ENCODE measurements around the gene E2F2.
"Not testable (repeated sequence)": the region's sequence is repeated elsewhere in the genome, so short reads cannot be mapped to it uniquely, and the experiment has no call there.

Gene E2F2

DNA sequence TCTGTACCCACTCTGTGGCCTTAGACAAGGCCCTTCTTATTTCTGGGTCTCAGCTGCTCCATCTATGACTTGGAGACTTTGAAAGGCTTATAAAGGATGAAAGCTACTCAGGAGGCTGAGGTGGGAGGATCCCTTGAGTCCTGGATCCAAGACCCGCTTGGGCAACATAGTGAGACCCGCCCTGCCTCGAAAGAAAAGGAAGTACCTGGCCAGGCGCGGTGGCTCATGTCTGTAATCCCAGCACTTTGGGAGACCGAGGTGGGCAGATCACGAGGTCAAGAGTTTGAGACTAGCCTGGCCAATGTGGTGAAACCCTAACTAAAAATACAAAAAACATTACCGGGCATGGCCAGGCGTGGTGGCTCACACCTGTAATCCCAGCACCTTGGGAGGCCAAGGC is 14.8 kb upstream of the E2F2 start:
- DNase-seq = no peak

DNA sequence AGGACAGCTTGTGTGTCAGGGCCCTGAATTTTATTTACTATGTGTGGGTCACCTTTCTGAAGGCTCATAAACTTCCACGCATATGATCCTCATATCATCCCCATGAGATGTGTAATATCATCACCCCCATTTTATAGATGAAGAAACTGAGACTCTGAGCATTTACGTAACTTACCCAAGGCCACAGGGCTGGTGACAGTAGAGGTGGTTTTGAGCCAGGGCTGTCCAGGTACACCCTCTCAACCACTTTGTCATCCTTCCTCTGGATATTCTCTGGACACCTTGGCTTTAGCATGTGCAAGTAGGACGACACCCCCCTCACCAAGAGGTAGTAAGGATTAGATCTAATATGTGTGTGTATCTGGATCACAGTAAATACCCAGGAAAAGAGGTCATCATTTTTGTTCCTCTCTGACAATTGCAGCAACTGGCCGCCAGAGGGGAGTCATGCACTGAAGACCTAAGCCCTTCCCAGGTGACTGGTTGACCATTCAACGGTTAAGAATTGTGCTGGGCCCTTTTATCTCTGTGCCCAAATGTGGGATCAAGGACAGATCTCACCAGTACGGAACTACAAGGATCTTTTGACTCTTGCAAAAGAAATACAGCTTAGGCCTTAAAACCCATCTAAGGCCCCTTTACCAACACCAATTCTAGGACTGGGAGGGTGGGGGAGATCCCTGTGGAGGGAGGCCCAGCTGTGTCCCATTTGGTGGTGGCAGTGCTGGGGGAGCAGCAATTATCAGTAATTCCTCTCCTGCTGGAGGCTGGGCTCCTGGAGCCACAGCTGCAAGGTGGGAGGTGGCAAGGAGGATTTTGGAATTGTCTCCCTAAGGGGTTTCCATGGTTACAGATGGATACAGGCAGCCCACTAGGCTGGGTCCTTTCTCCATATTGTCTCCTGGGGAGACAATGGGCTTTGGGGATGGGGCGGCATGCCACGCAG is 13.7 kb upstream of the E2F2 start:
- DNase-seq = peak; percentile 54

DNA sequence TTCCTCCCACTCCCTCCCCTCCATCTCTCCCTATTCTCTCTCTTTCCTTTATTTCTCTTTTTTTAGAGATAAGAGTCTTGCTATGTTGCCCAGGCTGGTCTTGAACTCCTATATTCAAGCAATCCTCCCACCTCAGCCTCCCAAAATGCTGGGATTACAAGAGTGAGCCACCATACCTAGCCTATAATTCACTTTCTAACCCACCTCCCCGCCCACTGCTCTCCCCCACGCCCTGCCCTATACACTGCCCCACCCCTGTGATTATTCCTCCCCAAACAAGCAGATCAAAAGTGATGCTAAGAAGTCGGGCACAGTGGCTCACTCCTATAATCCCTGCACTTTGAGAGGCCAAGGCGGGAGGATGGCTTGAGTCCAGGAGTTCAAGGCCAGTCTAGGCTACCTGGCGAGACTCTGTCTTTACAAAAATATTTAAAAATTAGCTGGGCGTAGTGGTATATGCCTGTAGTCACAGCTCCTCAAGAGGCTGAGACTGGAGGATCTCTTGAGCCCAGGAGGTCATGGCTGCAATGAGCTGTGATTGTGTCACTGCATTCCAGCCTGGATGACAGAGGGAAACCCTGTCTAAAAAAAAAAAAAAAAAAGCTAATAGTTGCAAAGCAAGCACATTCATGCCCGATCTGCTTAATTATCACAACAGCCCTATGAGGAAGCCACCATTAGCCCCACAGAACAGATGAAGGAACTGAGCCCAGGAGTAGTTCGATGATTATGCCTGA is 12.8 kb upstream of the E2F2 start:
- no peak for DNase-seq

DNA sequence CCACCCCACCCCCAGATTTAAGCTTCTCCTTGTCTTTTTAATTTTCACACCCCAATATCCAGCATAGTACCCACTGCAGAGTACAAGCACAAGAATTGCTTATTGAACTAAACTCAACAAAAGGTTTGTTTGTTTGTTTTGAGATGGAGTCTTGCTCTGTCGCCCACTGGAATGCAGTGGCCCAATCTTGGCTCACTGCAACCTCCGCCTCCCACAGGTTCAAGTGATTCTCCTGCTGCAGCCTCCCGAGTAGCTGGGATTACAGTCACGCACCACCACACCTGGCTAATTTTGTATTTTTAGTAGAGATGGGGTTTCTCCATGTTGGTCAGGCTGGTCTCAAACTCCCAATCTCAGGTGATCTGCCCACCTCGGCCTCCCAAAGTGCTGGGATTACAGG is 11.9 kb upstream of the E2F2 start:
- DNase-seq = not testable (repeated sequence)

DNA sequence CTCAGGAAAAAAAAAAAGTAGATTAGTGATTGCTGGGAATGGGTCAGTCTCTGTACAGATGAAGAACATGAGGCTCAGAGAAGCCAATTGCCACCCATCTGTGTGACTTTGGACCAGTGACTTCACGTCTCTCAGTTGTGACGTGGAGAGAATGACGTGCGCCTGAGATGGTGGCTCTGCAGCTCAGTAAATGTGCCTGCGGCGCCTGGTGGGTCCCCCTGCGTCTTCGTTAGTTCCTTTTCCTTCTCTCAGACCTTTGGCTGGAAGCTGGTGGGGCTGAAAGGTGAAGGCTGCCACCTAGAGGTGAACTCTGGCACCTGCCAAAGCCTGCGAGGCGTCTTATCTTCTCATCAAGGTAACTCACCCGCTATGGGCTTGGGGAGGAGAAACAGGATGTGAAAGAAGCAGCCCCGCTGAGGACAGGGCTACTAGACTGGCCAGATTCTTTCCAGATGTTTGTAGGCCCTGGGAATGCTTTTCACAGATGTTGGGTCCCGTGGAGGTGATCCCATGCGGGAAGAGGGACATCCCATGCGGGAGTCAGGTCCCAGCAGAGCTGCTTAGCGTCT is 8.7 kb upstream of the E2F2 start:
- peak; percentile 74 for DNase-seq

DNA sequence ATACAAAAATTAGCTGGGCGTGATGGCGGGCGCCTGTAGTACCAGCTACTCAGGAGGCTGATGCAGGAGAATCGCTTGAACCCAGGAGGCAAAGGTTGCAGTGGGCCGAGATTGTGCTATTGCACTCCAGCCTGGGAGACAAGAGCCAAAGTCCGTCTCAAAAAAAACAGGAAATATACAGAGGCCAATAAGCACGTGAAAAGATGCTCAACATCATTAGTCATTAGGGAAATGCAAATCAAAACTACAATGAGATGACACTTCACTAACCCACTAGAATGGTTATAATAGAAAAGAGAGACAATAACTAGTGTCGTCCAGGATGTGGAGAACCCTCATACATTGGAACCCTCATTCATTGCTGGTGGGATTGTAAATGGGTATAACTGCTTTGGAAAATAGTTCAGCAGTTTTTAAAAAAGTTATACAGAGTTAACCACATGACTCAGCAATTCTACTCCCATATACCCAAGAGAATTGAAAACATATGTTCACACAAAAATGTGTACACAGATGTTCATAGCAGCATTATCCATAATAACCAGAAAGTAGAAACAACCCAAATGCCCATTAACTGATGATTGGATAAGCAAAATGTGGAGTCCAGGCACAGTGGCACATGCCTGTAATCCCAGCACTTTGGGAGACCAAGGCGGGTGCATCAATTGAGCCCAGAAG is 6.4 kb upstream of the E2F2 start:
- no peak for DNase-seq

DNA sequence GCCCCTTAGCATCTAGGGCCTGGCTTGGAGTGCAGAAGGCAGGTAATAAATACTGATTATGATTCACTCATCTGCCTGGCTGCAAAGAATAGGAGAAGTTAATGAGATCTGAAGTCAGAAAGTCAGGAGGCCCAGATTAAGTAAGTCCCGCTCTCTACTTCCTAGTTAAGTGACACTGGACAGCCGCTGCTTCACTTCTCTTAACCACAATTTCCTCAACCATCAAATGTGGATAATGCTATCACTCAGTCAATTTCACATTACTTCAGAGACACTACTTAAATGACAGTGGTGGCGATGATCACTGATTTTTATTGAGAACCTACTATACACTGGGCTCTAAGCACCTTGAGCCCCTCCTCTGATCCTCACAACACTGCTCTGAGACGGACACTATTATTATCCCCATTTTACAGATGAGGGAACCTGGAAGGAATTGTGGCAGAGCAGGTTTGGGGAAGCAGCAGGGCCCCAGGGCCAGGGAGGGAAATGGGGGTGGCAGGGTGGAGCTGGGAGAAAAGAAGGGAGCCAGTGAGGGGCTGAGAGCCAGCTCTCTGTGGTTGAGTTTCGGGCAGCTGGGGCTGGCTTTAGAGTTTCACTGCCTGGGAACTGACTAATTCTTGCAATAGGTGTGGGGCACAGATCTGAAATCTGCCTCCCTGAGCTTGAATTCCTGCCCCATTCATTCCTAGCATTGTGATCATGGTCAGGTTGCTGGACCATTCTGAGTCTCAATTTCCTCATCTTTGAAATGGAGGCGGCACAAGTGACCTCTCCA is 2.4 kb upstream of the E2F2 start:
- no peak for DNase-seq

DNA sequence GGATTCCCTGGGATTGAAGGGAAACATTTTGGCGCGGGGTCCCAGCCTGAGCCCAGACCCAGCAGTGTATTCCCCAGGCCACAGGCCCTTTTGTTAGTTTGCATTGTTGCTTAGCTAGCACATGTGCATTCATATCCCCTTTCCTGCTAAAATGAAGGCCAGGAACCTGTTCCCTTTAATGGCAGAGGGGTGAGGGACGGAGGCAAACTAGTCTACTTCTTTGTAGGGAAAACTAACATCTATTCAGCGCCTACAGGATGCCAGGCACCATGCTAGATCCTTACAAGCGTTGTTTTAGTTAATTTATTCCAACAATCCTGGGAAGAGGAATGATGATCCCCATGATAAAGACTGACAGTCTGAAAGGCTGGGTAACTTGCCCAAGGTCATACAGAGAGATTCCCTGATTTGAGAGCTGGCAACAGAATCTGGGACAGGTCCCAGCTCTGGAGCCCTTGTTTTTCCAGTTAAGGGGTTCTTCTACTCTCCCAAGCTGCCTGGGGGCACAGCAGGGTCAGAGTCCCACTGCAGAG is 595 bp upstream of the E2F2 start:
- DNase-seq = no peak

DNA sequence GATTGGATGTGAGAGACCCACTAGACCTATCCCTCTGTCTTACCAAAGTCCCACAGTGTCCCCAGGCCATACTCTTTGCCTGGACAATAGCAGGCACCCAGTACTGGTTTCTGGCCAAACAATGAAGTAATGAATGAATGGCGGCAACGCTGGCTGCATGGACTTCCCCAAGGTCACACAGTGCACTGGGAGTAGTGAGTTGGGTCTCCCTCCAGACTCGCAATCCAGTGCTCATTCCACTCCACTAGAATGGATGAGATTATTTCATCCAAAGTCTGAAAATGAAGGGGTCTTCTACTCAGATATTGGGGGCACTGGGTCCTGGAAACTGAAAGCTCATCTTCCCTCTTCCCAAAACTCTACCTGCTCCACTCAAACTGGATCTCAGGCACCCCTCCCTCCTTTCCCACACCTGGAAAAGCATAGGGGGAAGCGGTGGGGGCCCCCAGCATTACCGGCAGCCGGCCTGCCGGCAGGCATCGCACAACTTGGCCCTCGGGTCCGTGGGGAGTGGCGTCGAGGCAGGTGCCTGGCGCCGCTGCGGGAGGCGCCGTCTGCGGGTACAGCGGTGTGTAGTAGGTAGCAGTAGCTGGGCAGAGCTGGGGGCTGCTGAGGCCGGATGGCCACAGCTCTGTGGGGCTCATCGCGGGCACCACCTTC is 816 bp downstream of the E2F2 start:
- no peak for DNase-seq

DNA sequence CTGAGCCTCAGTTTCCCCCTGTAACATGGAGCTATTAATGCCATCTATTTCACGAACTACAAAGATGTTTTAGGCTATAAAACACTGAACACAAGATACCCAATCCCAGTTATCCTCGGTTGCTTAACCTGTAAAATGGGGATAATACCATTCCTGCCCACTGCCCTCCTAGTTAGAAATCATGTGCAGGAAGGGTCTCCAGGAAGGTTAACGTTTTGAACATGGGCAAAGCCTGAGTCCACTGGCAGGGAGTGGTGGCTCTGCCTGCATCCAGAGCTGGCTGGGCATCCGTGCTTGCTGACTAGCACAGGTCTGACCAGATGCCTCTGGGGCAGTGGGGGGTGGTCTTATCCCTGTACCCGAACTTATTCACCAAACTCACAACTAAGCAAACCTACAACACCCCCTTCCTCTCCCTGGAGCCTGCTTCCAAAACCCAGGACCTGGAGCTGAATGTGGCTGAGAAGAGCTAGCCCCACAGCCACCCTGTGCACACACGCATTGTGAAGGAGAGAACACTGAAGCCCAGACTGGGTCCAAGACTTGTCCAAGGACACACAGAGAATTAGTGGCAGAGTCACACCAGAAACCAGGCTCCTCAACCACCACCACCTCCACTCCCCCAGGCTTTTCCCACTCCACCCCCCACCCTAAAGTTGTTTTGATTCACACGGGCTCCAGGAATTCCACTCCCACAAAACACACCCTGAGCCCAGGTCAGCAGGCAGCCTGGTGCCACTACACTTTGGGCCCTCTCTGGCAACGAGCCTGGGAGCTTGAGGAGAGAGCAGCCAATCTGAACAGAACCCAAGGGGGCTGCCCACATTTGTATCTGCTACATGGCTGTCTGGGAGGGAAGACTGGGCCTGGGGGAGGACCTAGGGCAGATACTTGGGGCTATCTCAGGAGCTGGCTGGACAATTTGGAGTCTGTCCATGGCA is 1.6 kb downstream of the E2F2 start:
- no peak for DNase-seq

DNA sequence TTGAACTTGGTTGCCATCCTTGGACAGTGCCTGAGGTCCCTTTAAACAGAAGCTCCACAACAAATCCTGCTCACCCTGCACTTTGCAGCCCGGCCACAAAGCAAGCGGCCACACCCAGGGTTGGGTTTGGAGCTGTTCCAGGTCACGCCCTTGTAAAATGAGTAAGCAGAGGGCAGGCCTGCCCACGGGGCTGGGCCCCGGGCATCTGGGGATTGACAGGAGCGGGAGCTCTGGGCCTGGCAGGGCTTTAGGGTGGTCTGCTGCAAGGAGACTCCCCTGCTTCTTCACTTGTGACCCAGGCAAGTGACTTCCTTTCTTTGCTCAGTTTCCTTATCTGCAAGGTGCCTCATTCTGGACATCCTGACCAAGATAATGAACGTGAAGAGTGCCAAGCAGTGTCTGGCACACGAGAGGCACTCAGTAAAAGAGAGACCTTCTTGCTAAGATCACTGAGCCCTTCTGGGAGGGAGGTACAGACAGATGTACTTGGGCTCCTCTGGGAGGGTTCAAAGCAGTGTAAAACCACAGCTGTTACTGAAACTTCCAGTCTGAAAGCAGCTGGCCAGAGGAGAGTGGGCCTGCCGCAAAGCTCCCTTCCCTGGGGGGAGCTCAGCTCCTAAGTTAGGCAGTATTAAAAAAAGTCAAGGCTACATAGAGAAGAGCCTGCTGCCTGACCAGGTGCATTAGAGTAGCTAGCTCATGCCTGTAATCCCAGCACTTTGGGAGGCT is 2.6 kb downstream of the E2F2 start:
- DNase-seq = peak; percentile 73

DNA sequence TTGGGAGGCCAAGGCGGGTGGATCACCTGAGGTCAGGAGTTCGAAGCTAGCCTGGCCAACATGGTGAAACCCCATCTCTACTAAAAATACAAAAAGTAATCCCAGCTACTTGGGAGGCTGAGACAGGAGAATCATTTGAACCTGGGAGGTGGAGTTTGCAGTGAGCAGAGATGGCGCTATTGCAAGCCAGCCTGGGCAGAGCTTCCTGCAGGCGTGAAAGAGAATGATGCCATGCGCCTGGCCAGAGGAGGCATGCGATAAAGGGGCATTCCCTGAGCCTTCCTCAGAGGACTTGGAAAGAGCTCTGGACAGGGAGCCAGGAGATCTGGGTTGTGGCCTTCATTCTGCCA is 3.2 kb downstream of the E2F2 start:
- no peak for DNase-seq

DNA sequence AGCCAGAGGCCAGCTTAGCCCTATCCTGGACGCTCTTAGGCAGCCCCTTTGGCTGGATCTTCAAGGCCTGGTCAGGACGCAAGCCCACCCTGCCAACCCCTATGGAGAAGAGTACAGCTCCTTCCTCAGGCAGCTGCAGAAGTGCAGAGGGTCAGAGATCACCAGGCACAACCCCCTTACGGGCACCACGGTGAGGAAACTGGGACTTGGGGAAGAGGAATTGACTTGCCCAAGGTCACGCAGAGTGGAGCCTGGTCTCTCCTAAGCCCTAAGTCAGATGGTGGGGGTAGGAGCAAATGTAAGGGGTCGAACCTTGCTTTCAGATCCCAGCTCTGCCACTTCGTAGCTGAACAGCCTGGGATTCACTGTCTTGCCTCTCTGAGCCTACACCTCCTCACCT is 3.7 kb downstream of the E2F2 start:
- no peak for DNase-seq

DNA sequence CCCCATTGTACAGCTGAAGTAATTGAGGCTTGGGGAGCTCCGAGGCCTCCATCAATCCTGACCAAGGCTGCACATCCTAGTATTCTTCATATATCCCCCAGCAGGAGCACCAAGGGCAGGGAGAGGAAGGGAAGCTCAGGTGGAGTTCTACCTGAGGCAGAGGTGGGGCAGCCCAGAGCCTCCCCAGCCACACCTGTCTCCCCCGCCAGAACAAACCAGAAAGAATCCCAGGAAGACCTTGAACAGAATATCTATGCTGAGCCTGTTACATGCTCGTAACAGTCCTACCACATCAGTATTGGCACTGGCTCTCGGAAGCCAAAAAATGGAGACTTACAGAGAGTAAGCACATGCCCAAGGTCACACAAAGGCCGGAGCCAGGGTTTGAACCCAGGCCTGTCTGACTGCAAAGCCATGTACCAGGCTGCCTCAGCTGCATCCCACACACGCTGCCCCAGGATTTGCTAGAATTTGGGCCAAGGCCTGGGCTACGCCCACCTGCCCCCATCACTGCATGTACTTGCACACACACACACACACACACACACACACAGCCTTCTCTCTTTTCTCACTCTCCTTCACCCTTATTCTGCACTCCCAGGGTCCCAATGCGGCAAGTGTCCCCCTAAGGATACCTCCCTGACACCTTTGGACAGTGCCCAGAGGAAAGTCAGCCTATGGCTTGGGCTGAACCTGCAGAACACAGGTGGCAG is 4.5 kb downstream of the E2F2 start:
- DNase-seq = no peak

DNA sequence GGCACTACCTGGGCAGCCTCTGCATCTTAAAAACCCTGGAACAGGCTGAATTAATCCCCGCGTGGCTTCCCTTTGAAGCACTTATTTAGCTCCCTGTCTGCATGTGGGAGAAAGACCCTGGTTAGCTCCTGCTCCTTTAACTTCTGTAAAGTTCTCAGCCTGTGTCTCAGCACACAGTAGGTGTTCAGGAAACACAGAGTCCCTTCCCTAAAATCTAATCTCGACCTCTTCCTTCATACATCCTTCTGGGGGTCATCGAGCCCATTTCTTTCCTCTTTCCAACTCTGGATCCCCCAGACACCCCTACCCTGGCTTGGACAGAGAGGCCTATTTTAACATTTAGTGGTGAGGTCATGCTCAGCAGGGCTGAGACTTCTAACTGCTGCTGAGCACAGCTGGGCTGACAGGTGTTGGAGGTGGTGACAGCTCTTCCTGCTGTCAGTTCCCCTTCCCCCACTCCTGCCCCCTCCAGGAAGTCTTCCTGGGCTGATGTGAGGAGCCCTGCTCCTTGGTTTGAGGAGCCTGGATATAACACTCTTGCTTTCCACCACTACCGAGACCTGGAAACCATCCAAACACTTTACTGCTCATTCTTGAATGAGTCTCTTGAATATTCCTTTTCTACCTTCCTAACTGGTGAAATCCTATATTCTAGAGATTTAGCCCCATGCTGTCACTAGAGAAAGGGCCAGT is 5.3 kb downstream of the E2F2 start:
- peak; percentile 10 for DNase-seq

DNA sequence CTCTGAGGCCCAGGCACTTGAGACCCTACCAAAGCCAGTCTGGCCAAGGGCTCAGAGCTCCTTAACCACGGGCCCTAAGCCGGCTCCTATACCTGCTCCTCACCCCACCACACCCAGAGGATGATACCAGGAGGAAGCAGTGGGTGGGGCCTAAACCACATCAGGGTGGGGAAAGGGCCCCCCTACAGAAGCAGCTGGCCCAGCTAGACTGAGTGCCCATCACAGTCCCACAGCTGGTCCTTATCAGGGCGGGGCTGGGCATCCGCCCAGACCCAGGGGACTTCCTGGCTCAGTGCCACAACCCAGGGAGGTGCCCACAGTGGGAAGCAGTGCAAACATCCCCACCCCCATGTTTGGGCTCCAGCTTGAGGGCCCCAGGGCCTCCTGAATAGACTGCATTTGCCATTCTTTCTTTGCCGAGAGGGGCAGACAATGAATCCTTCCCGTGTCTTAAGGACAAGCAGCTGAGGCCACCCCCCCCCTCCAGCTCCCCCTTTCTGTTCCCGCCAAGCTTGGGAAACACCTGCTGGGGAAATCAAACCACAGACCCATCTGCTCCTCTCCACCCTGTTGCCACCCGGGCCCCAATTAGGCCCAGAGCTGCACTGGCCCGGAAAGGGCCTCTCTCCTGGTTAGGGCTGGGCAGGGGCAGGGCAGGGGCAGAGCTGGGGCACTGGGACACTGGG is 6.2 kb downstream of the E2F2 start:
- peak; percentile 73 for DNase-seq

DNA sequence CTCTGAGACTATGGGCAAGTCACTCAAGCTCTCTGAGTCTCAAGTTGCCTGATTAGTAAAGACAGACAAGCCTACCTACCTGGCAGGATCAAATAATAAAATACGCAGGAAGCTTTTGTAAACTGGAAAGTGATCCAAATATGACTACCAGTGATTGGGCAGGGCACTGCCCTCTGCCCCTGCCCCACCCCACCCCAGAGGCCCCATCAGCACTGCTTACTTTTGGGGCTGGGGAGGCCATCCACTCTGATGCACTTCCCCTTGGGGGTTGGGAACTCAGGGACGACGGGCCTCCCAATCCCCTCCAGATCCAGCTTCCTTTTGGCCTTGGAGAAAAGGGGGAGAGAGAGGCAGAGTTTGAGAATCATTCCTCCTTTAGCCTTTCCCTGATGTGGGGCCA is 6.9 kb downstream of the E2F2 start:
- DNase-seq = no peak

Measured in NCI-H748 treated with DMSO at 0.1 percent for 48 hours (cell line).